Measurements from ENCODE around the gene SLC35C1.
"Not testable (repeated sequence)": the region's sequence is repeated elsewhere in the genome, so short reads cannot be mapped to it uniquely, and the experiment has no call there.

DNA sequence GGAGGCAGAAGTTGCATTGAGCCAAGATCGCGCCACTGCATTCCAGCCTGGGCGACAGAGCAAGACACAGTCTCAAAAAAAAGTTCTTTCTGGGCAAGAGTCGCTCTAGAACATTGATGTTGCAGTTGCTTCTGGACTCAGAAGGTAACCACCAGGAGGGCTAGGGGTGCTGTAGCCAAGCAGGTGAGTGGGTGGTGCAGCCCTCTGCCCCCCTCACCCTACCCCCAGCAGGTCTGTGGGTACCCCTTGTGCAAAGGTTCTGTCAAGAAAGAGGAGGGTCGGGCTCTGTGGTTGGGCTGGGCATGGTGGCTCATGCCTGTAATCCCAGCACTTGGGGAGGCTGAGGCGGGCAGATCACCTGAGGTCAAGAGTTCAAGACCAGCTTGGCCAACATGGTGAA, 3.5 kb downstream of the SLC35C1 start:
- TF ChIP-seq, protein P1, sequence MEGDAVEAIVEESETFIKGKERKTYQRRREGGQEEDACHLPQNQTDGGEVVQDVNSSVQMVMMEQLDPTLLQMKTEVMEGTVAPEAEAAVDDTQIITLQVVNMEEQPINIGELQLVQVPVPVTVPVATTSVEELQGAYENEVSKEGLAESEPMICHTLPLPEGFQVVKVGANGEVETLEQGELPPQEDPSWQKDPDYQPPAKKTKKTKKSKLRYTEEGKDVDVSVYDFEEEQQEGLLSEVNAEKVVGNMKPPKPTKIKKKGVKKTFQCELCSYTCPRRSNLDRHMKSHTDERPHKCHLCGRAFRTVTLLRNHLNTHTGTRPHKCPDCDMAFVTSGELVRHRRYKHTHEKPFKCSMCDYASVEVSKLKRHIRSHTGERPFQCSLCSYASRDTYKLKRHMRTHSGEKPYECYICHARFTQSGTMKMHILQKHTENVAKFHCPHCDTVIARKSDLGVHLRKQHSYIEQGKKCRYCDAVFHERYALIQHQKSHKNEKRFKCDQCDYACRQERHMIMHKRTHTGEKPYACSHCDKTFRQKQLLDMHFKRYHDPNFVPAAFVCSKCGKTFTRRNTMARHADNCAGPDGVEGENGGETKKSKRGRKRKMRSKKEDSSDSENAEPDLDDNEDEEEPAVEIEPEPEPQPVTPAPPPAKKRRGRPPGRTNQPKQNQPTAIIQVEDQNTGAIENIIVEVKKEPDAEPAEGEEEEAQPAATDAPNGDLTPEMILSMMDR (IDR thresholded peaks at IDR 0.05; ENCODE audit: low read depth, low read length): not testable (repeated sequence)
- not testable (repeated sequence) for TF ChIP-seq EZH2phosphoT487 (IDR thresholded peaks at IDR 0.05; ENCODE audit: low read depth)

All from OCI-LY3 (cell line).